MM.1S (cell line): ENCODE measurements around the gene MYBPC2.

Experiments
- DNase-seq: peaks from one replicate; pipeline ENCODE4 v3.0.0-alpha.2; 2015
- H2AFZ ChIP-seq: fragments of 300-600 bp; sonication (generic); 2 replicates; pipeline ENCODE4 v1.6.0; 2016; ENCODE audit warnings: antibody characterized with exemption, low read length
- H3F3A ChIP-seq: fragments of 300-600 bp; sonication (generic); 2 replicates; pipeline ENCODE4 v1.6.1; 2016; ENCODE audit warnings: mild to moderate bottlenecking, antibody characterized with exemption, low read length, moderate library complexity, mixed read lengths; ENCODE audit not compliant: insufficient read depth
- H3K27ac ChIP-seq: fragments of 300-600 bp; sonication (generic); 2 replicates; pipeline ENCODE4 v1.5.1; 2016; ENCODE audit warnings: mild to moderate bottlenecking, low read length
- H3K27me3 ChIP-seq: fragments of 300-600 bp; sonication (generic); replicated peaks from 2 replicates; pipeline ENCODE4 v1.6.0; 2016; ENCODE audit warnings: low read length; ENCODE audit not compliant: insufficient read depth
- H3K36me3 ChIP-seq: fragments of 300-600 bp; sonication (generic); replicated peaks from 2 replicates; pipeline ENCODE4 v1.6.1; 2016; ENCODE audit warnings: mild to moderate bottlenecking, low read length, mixed read lengths; ENCODE audit not compliant: insufficient read depth
- H3K4me1 ChIP-seq: fragments of 300-600 bp; sonication (generic); 2 replicates; pipeline ENCODE4 v1.6.1; 2016; ENCODE audit warnings: low read length, mixed read lengths
- H3K4me2 ChIP-seq: fragments of 300-600 bp; sonication (generic); 2 replicates; pipeline ENCODE4 v1.6.0; 2016; ENCODE audit warnings: low read depth, low read length
- H3K4me3 ChIP-seq: fragments of 300-600 bp; sonication (generic); 2 replicates; pipeline ENCODE4 v1.5.1; 2016; ENCODE audit warnings: low read length, mixed read lengths
- H3K79me2 ChIP-seq: fragments of 300-600 bp; sonication (generic); 2 replicates; pipeline ENCODE4 v1.6.1; 2016; ENCODE audit warnings: mixed run types, low read length, mixed read lengths
- H3K9ac ChIP-seq: fragments of 300-600 bp; sonication (generic); 2 replicates; pipeline ENCODE4 v1.6.1; 2016; ENCODE audit warnings: low read length, mixed read lengths
- H3K9me2 ChIP-seq: fragments of 300-600 bp; sonication (generic); replicated peaks from 2 replicates; pipeline ENCODE4 v1.6.1; 2016; ENCODE audit warnings: mild to moderate bottlenecking, low read length, mixed read lengths; ENCODE audit not compliant: insufficient read depth
- H3K9me3 ChIP-seq: fragments of 300-600 bp; sonication (generic); replicated peaks from 2 replicates; pipeline ENCODE4 v1.6.1; 2016; ENCODE audit warnings: mild to moderate bottlenecking, low read length, mixed read lengths; ENCODE audit not compliant: insufficient read depth
- H4K20me1 ChIP-seq: fragments of 300-600 bp; sonication (generic); 2 replicates; pipeline ENCODE4 v1.6.1; 2016; ENCODE audit warnings: mild to moderate bottlenecking, low read length, moderate library complexity, mixed read lengths; ENCODE audit not compliant: insufficient read depth
- EZH2 ChIP-seq: fragments of 300-600 bp; sonication (generic); optimal IDR thresholded peaks from 2 replicates; pipeline ENCODE3; 2017; ENCODE audit warnings: low read depth, mild to moderate bottlenecking, antibody characterized with exemption, low read length, mixed read lengths
- EZH2phosphoT487 ChIP-seq: fragments of 300-600 bp; sonication (generic); IDR thresholded peaks from 2 replicates; pipeline ENCODE4 v1.6.1; 2018; ENCODE audit warnings: antibody characterized with exemption, low read length
- TF ChIP-seq, protein P1 (sequence below): fragments of 300-600 bp; sonication (generic); IDR thresholded peaks from 2 replicates; pipeline ENCODE4 v1.5.1; 2016; ENCODE audit warnings: antibody characterized with exemption, low read length, mixed read lengths

Gene MYBPC2

DNA sequence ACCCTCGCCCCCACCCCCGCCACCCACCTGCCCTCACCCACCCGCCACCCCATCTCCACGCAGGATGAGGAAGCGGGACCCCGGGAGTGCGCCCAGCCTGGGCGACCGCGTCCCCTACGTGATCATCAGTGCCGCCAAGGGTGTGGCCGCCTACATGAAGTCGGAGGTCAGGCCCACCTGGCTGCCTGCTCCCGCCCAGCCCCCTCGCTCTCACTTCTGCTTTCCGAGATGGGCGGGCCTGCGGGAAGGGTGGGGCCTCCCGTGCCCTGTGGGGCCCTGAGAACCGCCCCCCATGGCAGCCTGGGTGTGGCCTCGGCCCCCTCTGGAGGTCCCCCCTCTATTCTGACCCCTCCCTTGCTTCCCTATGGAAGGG lies 17.0 kb upstream of the MYBPC2 start:
- Histone ChIP-seq H3K4me1 (peaks cover 26% of the 10 kb centered on the region), H3K9me2 (no peaks in the 10 kb centered on the region), H3K9me3 (no peaks in the 10 kb centered on the region), H3K36me3 (no peaks in the 10 kb centered on the region), H3K27me3 (peaks cover 8% of the 10 kb centered on the region), H3K4me3 (no peak overlapping the region), H3K4me2 (no peak overlapping the region), H3K9ac (no peak overlapping the region), H3K79me2 (no peaks in the 10 kb centered on the region), H4K20me1 (no peaks in the 10 kb centered on the region), H3F3A (no peaks in the 10 kb centered on the region; the same call in 1 of the 2 replicates), H3K27ac (no peak overlapping the region), H2AFZ (no peak overlapping the region)
- TF ChIP-seq EZH2 (no peak), EZH2phosphoT487 (no peak)
- TF ChIP-seq, protein P1, sequence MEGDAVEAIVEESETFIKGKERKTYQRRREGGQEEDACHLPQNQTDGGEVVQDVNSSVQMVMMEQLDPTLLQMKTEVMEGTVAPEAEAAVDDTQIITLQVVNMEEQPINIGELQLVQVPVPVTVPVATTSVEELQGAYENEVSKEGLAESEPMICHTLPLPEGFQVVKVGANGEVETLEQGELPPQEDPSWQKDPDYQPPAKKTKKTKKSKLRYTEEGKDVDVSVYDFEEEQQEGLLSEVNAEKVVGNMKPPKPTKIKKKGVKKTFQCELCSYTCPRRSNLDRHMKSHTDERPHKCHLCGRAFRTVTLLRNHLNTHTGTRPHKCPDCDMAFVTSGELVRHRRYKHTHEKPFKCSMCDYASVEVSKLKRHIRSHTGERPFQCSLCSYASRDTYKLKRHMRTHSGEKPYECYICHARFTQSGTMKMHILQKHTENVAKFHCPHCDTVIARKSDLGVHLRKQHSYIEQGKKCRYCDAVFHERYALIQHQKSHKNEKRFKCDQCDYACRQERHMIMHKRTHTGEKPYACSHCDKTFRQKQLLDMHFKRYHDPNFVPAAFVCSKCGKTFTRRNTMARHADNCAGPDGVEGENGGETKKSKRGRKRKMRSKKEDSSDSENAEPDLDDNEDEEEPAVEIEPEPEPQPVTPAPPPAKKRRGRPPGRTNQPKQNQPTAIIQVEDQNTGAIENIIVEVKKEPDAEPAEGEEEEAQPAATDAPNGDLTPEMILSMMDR: no peak
- peak; percentile 28 for DNase-seq

GRCh38 chr19:50416034-50416977 lies 16.4 kb upstream of the MYBPC2 start:
- Histone ChIP-seq H3F3A (no peaks in the 10 kb centered on the region; the same call in 1 of the 2 replicates), H3K4me1 (peaks cover 26% of the 10 kb centered on the region), H3K9ac (no peak overlapping the region), H3K27me3 (peaks cover 8% of the 10 kb centered on the region), H3K79me2 (no peaks in the 10 kb centered on the region), H3K36me3 (no peaks in the 10 kb centered on the region), H3K9me2 (no peaks in the 10 kb centered on the region), H3K4me2 (no peak overlapping the region), H3K4me3 (no peak overlapping the region), H2AFZ (no peak overlapping the region), H4K20me1 (no peaks in the 10 kb centered on the region), H3K9me3 (no peaks in the 10 kb centered on the region), H3K27ac (no peak overlapping the region)
- TF ChIP-seq EZH2 (no peak), EZH2phosphoT487 (no peak)
- TF ChIP-seq, protein P1: no peak
- no peak for DNase-seq

DNA sequence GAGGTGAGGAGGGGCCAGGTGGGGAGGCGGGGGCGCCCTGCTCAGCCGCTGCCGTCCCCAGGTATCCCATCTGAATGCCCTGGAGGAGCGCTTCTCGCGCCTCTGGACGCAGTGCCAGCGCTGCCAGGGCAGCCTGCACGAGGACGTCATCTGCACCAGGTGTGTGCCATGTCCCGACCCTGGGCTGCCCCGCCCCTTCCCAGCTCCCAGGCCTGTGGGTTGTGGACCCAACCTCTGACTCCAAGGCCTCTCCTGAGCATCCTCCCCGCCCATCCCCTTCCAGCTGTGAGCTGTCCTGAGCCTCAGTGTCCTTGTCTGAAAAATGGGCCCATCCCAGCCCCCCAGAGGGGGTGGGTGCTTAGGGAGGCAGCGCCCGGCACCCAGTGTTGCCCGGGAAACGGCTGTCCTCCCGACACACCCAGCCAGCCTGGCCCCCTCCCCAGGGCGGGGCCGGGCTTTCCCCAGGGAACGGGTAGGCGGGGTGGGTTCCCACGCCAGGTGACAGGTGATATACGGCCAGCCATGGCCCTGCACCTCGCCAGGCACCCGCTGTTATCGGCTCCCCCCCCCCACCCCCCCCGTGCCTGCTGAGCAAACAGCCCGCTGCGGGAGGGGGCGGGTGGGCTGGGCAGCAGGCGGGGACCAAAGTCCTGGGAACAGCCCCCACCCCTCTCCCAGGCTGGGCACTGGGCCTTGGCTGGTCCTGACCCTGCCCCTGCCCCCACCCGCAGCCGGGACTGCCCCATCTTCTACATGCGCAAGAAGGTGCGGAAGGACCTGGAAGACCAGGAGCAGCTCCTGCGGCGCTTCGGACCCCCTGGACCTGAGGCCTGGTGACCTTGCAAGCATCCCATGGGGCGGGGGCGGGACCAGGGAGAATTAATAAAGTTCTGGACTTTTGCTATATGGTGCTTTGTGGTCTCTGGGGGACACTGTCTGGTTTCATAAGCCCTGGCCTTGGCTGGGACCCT lies 15.3 kb upstream of the MYBPC2 start:
- Histone ChIP-seq H3K4me3 (no peak overlapping the region), H3K36me3 (no peaks in the 10 kb centered on the region)

More for the DNA sequence above, 15.3 kb upstream of the MYBPC2 start:
- Histone ChIP-seq H3K27me3 (peaks cover 8% of the 10 kb centered on the region), H3K79me2 (no peaks in the 10 kb centered on the region), H3K9ac (no peak overlapping the region), H2AFZ (no peak overlapping the region), H3K9me2 (no peaks in the 10 kb centered on the region), H3F3A (no peaks in the 10 kb centered on the region; the same call in 1 of the 2 replicates), H3K27ac (no peak overlapping the region), H4K20me1 (no peaks in the 10 kb centered on the region), H3K4me1 (peaks cover 26% of the 10 kb centered on the region), H3K9me3 (no peaks in the 10 kb centered on the region), H3K4me2 (no peak overlapping the region)
- TF ChIP-seq, protein P1: no peak
- TF ChIP-seq EZH2: no peak
- no peak for TF ChIP-seq EZH2phosphoT487
- DNase-seq: no peak
